ENCODE measurements around the gene RFNG. TPM values are rescaled to one million over a fixed set of nuclear protein-coding genes. Genes with fewer than 3 reads are reported as not detected.

Gene RFNG
- total and polyA plus RNA-seq, 12 donors: 13.9 to 30.1 (median 20.3) TPM

- WGBS, 2 donors: 93 to 95% methylated on average over 18 of the region's 18 CpGs
- H3K4me3 ChIP-seq: no peak overlapping the region
- no peaks in the 10 kb centered on the region for H3K27me3 ChIP-seq
- DNase-seq (no peak), ATAC-seq (no peak)
- H3K36me3 ChIP-seq: peaks cover 0 to 52% (median 31%) of the 10 kb centered on the region in 9 donors
- no peak overlapping the region for H3K27ac ChIP-seq
- intact Hi-C loops (cut with DNase I): no loop called here
- H3K9me3 ChIP-seq: no peaks in the 10 kb centered on the region
- peaks cover 0 to 6% (median 0%) of the 10 kb centered on the region in 9 donors for H3K4me1 ChIP-seq
- no peak for TF ChIP-seq CTCF (IDR thresholded peaks at IDR 0.05)
These were observed 26.8 kb upstream of the RFNG start for GRCh38 chr17:82078433-82078832.

- H3K4me3 ChIP-seq: no peak overlapping the region
- DNase-seq (no peak), ATAC-seq (peak in 7 of 8 donors; percentile 16 to 69 (median 46))
- TF ChIP-seq CTCF (IDR thresholded peaks at IDR 0.05): peak in 1 of 9 donors; percentile 17
- intact Hi-C loops (cut with DNase I): no loop called here
- peaks cover 0 to 45% (median 25%) of the 10 kb centered on the region in 9 donors for H3K36me3 ChIP-seq
- H3K27ac ChIP-seq: no peak overlapping the region
- no peaks in the 10 kb centered on the region for H3K27me3 ChIP-seq
- no peaks in the 10 kb centered on the region for H3K9me3 ChIP-seq
- H3K4me1 ChIP-seq: peaks cover 0 to 6% (median 0%) of the 10 kb centered on the region in 9 donors
- 63 to 65% methylated on average over 28 of the region's 28 CpGs for WGBS, 2 donors
These were observed 26.2 kb upstream of the RFNG start for GRCh38 chr17:82077617-82078358.

GRCh38 chr17:82076785-82077591, 25.4 kb upstream of the RFNG start:
- intact Hi-C loops (cut with DNase I): no loop called here
- Histone ChIP-seq H3K4me1 (peaks cover 0 to 6% (median 0%) of the 10 kb centered on the region in 9 donors), H3K27ac (no peak overlapping the region), H3K27me3 (no peaks in the 10 kb centered on the region), H3K36me3 (peaks cover 0 to 37% (median 19%) of the 10 kb centered on the region in 9 donors), H3K9me3 (no peaks in the 10 kb centered on the region), H3K4me3 (no peak overlapping the region)
- DNase-seq: no peak
- 70% methylated on average over 20 to 21 of the region's 21 CpGs for WGBS, 2 donors
- no peak for TF ChIP-seq CTCF (IDR thresholded peaks at IDR 0.05)
- peak in 7 of 8 donors; percentile 19 to 44 (median 31) for ATAC-seq

DNA sequence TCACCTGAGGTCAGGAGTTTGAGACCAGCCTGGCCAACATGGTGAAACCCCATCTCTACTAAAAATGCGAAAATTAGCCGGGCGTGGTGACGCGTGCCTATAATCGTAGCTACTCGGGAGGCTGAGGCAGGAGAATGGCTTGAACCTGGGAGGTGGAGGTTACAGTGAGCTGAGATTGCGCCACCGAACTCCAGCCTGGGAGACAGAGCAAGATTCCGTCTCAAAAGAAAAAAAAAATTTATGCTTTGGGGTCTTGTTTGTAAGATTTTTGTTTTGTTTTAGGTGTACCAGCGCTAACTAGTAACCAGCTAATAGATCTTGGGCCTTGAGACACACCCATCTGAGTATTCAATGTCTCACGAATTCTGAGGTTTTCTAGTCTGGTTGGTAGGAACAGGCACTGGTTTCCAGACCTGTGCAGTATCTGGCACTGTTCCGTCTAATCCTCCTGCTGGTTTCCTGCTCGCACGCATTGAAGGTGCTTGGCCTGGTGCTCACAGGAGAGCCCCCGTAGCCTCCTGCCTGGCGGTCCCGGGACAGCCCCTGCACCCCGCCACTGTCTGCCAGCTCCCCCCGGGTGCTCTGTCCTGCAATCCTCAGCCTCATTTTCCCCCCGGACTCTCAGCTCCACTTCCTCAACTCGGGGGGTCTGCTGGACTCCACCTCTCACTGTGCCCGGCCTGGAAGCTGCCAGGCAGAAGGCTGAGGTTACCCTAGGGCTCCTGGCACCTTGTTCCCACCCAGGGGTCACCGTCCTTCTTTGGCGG, 24.6 kb upstream of the RFNG start:
- TF ChIP-seq CTCF (IDR thresholded peaks at IDR 0.05): no peak
- Histone ChIP-seq H3K4me1 (peaks cover 0 to 6% (median 0%) of the 10 kb centered on the region in 9 donors), H3K4me3 (no peak overlapping the region), H3K27ac (no peak overlapping the region), H3K27me3 (no peaks in the 10 kb centered on the region), H3K36me3 (peaks cover 0 to 30% (median 15%) of the 10 kb centered on the region in 9 donors), H3K9me3 (no peaks in the 10 kb centered on the region)
- no peak for DNase-seq
- WGBS, 2 donors: 82 to 83% methylated on average over 25 of the region's 25 CpGs
- intact Hi-C loops (cut with DNase I): no loop called here
- no peak for ATAC-seq
